GM23338 (cell line): Measurements from ENCODE around the gene MYH13. TPM values are rescaled to one million over a fixed set of nuclear protein-coding genes. Genes with fewer than 3 reads are reported as not detected.
A peak's percentile ranks its signal among the peaks of the same experiment; 100 is the strongest.

Experiments used
- ATAC-seq: fragments of 200-7000 bp; cut with Tn5 transposase; 3 replicates; pipeline ENCODE4 v1.9.1; 2020
- DNase-seq: peaks from one replicate; pipeline ENCODE4 v3.0.0-alpha.2; 2015; ENCODE audit warnings: low spot score
- H2AFZ ChIP-seq: fragments of 200-600 bp; sonication (generic); 2 replicates; pipeline ENCODE4 v1.8.0; 2016; ENCODE audit warnings: antibody characterized with exemption, mild to moderate bottlenecking, moderate library complexity
- H3F3A ChIP-seq: fragments of 200-600 bp; sonication (generic); replicated peaks from 2 replicates; pipeline ENCODE4 v1.8.0; 2017; ENCODE audit warnings: antibody characterized with exemption, mixed run types, low read depth
- H3K27ac ChIP-seq: fragments of 200-600 bp; sonication (generic); 2 replicates; pipeline ENCODE4 v1.6.1; 2016; ENCODE audit warnings: low read depth
- H3K27me3 ChIP-seq: fragments of 200-600 bp; sonication (generic); 2 replicates; pipeline ENCODE4 v1.8.0; 2016; ENCODE audit warnings: mild to moderate bottlenecking, mixed run types, moderate library complexity; ENCODE audit not compliant: insufficient read depth
- H3K36me3 ChIP-seq: fragments of 200-600 bp; sonication (generic); 2 replicates; pipeline ENCODE4 v1.8.0; 2016; ENCODE audit warnings: mild to moderate bottlenecking; ENCODE audit not compliant: insufficient read depth
- H3K4me1 ChIP-seq: fragments of 200-600 bp; sonication (generic); 2 replicates; pipeline ENCODE4 v1.8.0; 2016; ENCODE audit warnings: mild to moderate bottlenecking, moderate library complexity; ENCODE audit not compliant: insufficient read depth
- H3K4me2 ChIP-seq: fragments of 200-600 bp; sonication (generic); 2 replicates; pipeline ENCODE4 v1.7.1; 2017; ENCODE audit warnings: mixed run types
- H3K4me3 ChIP-seq: fragments of 200-600 bp; sonication (generic); 2 replicates; pipeline ENCODE4 v1.6.1; 2016; ENCODE audit warnings: mixed run types
- H3K79me2 ChIP-seq: fragments of 200-600 bp; sonication (generic); replicated peaks from 2 replicates; pipeline ENCODE4 v1.8.0; 2017; ENCODE audit warnings: mild to moderate bottlenecking; ENCODE audit not compliant: insufficient read depth
- H3K9me2 ChIP-seq: fragments of 200-600 bp; sonication (generic); 2 replicates; pipeline ENCODE4 v1.8.0; 2017; ENCODE audit not compliant: insufficient read depth
- H4K20me1 ChIP-seq: fragments of 200-600 bp; sonication (generic); replicated peaks from 2 replicates; pipeline ENCODE4 v1.8.0; 2017; ENCODE audit warnings: mild to moderate bottlenecking; ENCODE audit not compliant: insufficient read depth
- H3K27ac Mint-ChIP-seq: 2 replicates; pipeline ENCODE4 v1.8.0; 2020; ENCODE audit warnings: inconsistent platforms, mild to moderate bottlenecking, moderate library complexity, mixed read lengths
- H3K27me3 Mint-ChIP-seq: 3 replicates; pipeline ENCODE4 v1.8.0; 2022; ENCODE audit warnings: low read depth, mild to moderate bottlenecking, moderate library complexity, mixed read lengths, inconsistent platforms; ENCODE audit not compliant: insufficient read depth, poor library complexity
- H3K36me3 Mint-ChIP-seq: 3 replicates; pipeline ENCODE4 v1.8.0; 2021; ENCODE audit warnings: low read depth, mild to moderate bottlenecking, inconsistent platforms, moderate library complexity, mixed read lengths
- H3K4me1 Mint-ChIP-seq: 3 replicates; pipeline ENCODE4 v1.8.0; 2020; ENCODE audit warnings: mild to moderate bottlenecking, inconsistent platforms, mixed read lengths
- H3K4me3 Mint-ChIP-seq: 3 replicates; pipeline ENCODE4 v1.8.0; 2021; ENCODE audit warnings: moderate library complexity, mild to moderate bottlenecking, inconsistent platforms, mixed read lengths
- H3K9me3 Mint-ChIP-seq: 3 replicates; pipeline ENCODE4 v1.8.0; 2020; ENCODE audit warnings: moderate library complexity, mild to moderate bottlenecking, inconsistent platforms, mixed read lengths
- CREB1 ChIP-seq: fragments of 250-450 bp; sonication (Bioruptor Pico); IDR thresholded peaks from 2 replicates; pipeline ENCODE4 v1.5.0; 2020; ENCODE audit warnings: low read depth, mild to moderate bottlenecking, moderate library complexity
- EZH2 ChIP-seq: fragments of 200-600 bp; sonication (generic); IDR thresholded peaks from one replicate; pipeline ENCODE4 v1.8.0; 2017; ENCODE audit warnings: antibody characterized with exemption, mild to moderate bottlenecking, low read depth; ENCODE audit not compliant: unreplicated experiment
- EZH2phosphoT487 ChIP-seq: fragments of 200-600 bp; sonication (generic); IDR thresholded peaks from one replicate; pipeline ENCODE4 v1.8.1; 2018; ENCODE audit warnings: antibody characterized with exemption; ENCODE audit not compliant: unreplicated experiment
- JUNB ChIP-seq: IDR thresholded peaks from one replicate; pipeline ENCODE4 v1.6.1; 2016; ENCODE audit warnings: antibody characterized with exemption; ENCODE audit not compliant: unreplicated experiment
- NANOG ChIP-seq: IDR thresholded peaks from 2 replicates; pipeline ENCODE4 v1.6.1; 2016; ENCODE audit warnings: antibody characterized with exemption, borderline replicate concordance
- POLR2AphosphoS5 ChIP-seq: IDR thresholded peaks from 2 replicates; pipeline ENCODE4 v1.6.1; 2016; ENCODE audit warnings: antibody characterized with exemption, low read depth
- REST ChIP-seq: IDR thresholded peaks from one replicate; pipeline ENCODE4 v1.6.1; 2018; ENCODE audit warnings: antibody characterized with exemption; ENCODE audit not compliant: unreplicated experiment
- STAT1 ChIP-seq: IDR thresholded peaks from one replicate; pipeline ENCODE4 v1.6.1; 2016; ENCODE audit warnings: antibody characterized with exemption; ENCODE audit not compliant: unreplicated experiment
- ZNF114 ChIP-seq: fragments of 250-450 bp; sonication (Bioruptor Pico); IDR thresholded peaks from 2 replicates; pipeline ENCODE4 v1.5.0; 2020; ENCODE audit warnings: mild to moderate bottlenecking, moderate library complexity
- ZNF331 ChIP-seq: fragments of 250-450 bp; sonication (Bioruptor Pico); IDR thresholded peaks from 2 replicates; pipeline ENCODE4 v1.5.0; 2020; ENCODE audit warnings: low read depth, mild to moderate bottlenecking, moderate library complexity
- ZNF462 ChIP-seq: fragments of 250-450 bp; sonication (Bioruptor Pico); IDR thresholded peaks from 2 replicates; pipeline ENCODE4 v1.5.0; 2020; ENCODE audit warnings: mild to moderate bottlenecking, moderate library complexity
- polyA plus RNA-seq: library from polyadenylated mRNA; unstranded; fragments of >200 nt; fragmentation: Nextera tagmentation; extraction: Ambion mirVana; gene quantifications from 2 replicates; pipeline ENCODE4 v1.2.1, GENCODE V29; 2016
- total RNA-seq: library from RNA; depleted of rRNA; stranded (reverse); fragments of >200 nt; shearing (Covaris generic); gene quantifications from 2 replicates; pipeline ENCODE4 v1.2.3, GENCODE V29; 2014
- TF ChIP-seq, protein P1 (sequence below), 2 experiments: fragments of 200-600 bp in 1 of 2; sonication (generic) in 1 of 2; conservative IDR thresholded peaks; 2 replicates each; pipeline versions ENCODE4 v1.5.1 to v1.6.1; 2016 to 2017; ENCODE audit warnings: antibody characterized with exemption in 2 of 2, low read depth in 2 of 2, mild to moderate bottlenecking in 2 of 2, moderate library complexity in 1 of 2

MYH13 gene
- total and polyA plus RNA-seq, 2 experiments from 2014 or later = not detected

- Histone ChIP-seq H3K36me3 (no peaks in the 10 kb centered on the region), H2AFZ (peak overlapping the region; percentile 94), H3K4me3 (no peak overlapping the region), H3K9me2 (no peaks in the 10 kb centered on the region; the same call in 1 of the 2 replicates), H3F3A (no peaks in the 10 kb centered on the region), H4K20me1 (no peaks in the 10 kb centered on the region), H3K4me1 (peaks cover 11% of the 10 kb centered on the region; the same call in 1 of the 2 replicates), H3K27ac (no peak overlapping the region), H3K27me3 (no peaks in the 10 kb centered on the region), H3K79me2 (no peaks in the 10 kb centered on the region), H3K4me2 (no peak overlapping the region)
- peak; percentile 93 for ATAC-seq
- H3K4me1 Mint-ChIP-seq = peaks cover 12% of the 10 kb centered on the region
- no peak overlapping the region for H3K27ac Mint-ChIP-seq
- no peaks in the 10 kb centered on the region for H3K36me3 Mint-ChIP-seq
- peak; percentile 44 for DNase-seq
- no peak for TF ChIP-seq EZH2
- TF ChIP-seq NANOG = no peak
- TF ChIP-seq STAT1 = no peak
- no peak for TF ChIP-seq ZNF331 (CRISPR knock-in tag)
- no peak for TF ChIP-seq ZNF114
- TF ChIP-seq REST = no peak
- TF ChIP-seq POLR2AphosphoS5 = no peak
- TF ChIP-seq, protein P1, sequence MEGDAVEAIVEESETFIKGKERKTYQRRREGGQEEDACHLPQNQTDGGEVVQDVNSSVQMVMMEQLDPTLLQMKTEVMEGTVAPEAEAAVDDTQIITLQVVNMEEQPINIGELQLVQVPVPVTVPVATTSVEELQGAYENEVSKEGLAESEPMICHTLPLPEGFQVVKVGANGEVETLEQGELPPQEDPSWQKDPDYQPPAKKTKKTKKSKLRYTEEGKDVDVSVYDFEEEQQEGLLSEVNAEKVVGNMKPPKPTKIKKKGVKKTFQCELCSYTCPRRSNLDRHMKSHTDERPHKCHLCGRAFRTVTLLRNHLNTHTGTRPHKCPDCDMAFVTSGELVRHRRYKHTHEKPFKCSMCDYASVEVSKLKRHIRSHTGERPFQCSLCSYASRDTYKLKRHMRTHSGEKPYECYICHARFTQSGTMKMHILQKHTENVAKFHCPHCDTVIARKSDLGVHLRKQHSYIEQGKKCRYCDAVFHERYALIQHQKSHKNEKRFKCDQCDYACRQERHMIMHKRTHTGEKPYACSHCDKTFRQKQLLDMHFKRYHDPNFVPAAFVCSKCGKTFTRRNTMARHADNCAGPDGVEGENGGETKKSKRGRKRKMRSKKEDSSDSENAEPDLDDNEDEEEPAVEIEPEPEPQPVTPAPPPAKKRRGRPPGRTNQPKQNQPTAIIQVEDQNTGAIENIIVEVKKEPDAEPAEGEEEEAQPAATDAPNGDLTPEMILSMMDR (conservative IDR thresholded peaks at IDR 0.05; ENCODE audit: low read depth in 2 of 2) = no peak
- TF ChIP-seq EZH2phosphoT487 = no peak
- TF ChIP-seq ZNF462 (CRISPR knock-in tag) = no peak
- no peak for TF ChIP-seq JUNB
- TF ChIP-seq CREB1 (CRISPR knock-in tag) = no peak
- no peak overlapping the region for H3K4me3 Mint-ChIP-seq
- H3K27me3 Mint-ChIP-seq = peaks cover 10% of the 10 kb centered on the region
- no peaks in the 10 kb centered on the region; the same call in 2 of the 3 replicates for H3K9me3 Mint-ChIP-seq
Measured at GRCh38 chr17:10336393-10336792, 36.4 kb downstream of the MYH13 start.
